Naive thymus-derived CD8-positive, alpha-beta T cell (primary cell): ENCODE results near the gene MT1X. TPM values are rescaled to one million over a fixed set of nuclear protein-coding genes. Genes with fewer than 3 reads are reported as not detected.

Experiments
- ATAC-seq, 2 donors: fragments of 150-1000 bp; cut with Tn5 transposase in 1 of 2; sonication (Bioruptor Pico), chemical (Tn5 transposase) in 1 of 2; 1 replicate in 1 of 2; 2 replicates in 1 of 2; pipeline ENCODE4 v1.10.0; 2021; ENCODE audit warnings: mild to moderate bottlenecking in 2 of 2, moderate library complexity in 2 of 2
- POLR2A ChIA-PET: fragments of 350-600 bp; sonication (Branson Sonifier 250); formaldehyde crosslinking; loops from one replicate; lab custom pipeline; 2021; ENCODE audit warnings: antibody characterized with exemption; lab: Charles Lee
- DNase-seq, 10 donors: peaks; one replicate each; pipeline versions ENCODE4 v3.0.0 to v3.0.0-alpha.2; 2020 to 2022
- H3K27ac Mint-ChIP-seq, 10 donors: one replicate each; pipeline ENCODE4 v1.8.0; 2020 to 2022; ENCODE audit warnings: mild to moderate bottlenecking in 10 of 10, mixed read lengths in 10 of 10, moderate library complexity in 4 of 10, inconsistent platforms in 1 of 10
- H3K27me3 Mint-ChIP-seq, 5 donors: one replicate each; pipeline ENCODE4 v1.8.0; 2021 to 2022; ENCODE audit warnings: mixed read lengths in 5 of 5
- H3K36me3 Mint-ChIP-seq, 3 donors: one replicate each; pipeline ENCODE4 v1.8.0; 2020 to 2022; ENCODE audit warnings: mixed read lengths in 3 of 3, mild to moderate bottlenecking in 2 of 3, inconsistent platforms in 1 of 3
- H3K4me1 Mint-ChIP-seq, 4 donors: one replicate each; pipeline ENCODE4 v1.8.0; 2021 to 2022; ENCODE audit warnings: mixed read lengths in 4 of 4
- H3K4me3 Mint-ChIP-seq, 10 donors: one replicate each; pipeline ENCODE4 v1.8.0; 2020 to 2022; ENCODE audit warnings: mild to moderate bottlenecking in 10 of 10, mixed read lengths in 10 of 10, moderate library complexity in 6 of 10, inconsistent platforms in 1 of 10
- H3K9me3 Mint-ChIP-seq, 9 donors: one replicate each; pipeline ENCODE4 v1.8.0; 2020 to 2022; ENCODE audit warnings: mixed read lengths in 9 of 9, mild to moderate bottlenecking in 3 of 9, inconsistent platforms in 1 of 9, moderate library complexity in 1 of 9
- polyA plus RNA-seq, 3 donors: library from polyadenylated mRNA; unstranded; fragments of 300-500 nt; fragmentation: Illumina TruSeq; gene quantifications; one replicate each; pipeline ENCODE4 v1.2.3, GENCODE V29; 2021
- total RNA-seq, 8 experiments: library from RNA in 2 of 8; stranded (reverse) in 2 of 8; gene quantifications; one replicate each; pipeline ENCODE4 v1.2.3 and lab custom pipeline; 2021 to 2026

Gene MT1X
- total and polyA plus RNA-seq, 5 experiments from 2014 or later = 27.6 to 201 (median 185) TPM

GRCh38 chr16:56643080-56643778 lies 39.0 kb upstream of the MT1X start:
- DNase-seq (peak; percentile 53 to 85 (median 64)), ATAC-seq (peak; percentile 98 to 100)
- no peaks in the 10 kb centered on the region for H3K36me3 Mint-ChIP-seq
- peaks cover 16 to 31% (median 19%) of the 10 kb centered on the region in 4 donors for H3K4me1 Mint-ChIP-seq
- H3K27ac Mint-ChIP-seq = peak overlapping the region in 9 of 10 donors; percentile 37 to 80 (median 72)
- peak overlapping the region; percentile 72 to 86 (median 80) for H3K4me3 Mint-ChIP-seq
- H3K27me3 Mint-ChIP-seq = peaks cover 19 to 39% (median 28%) of the 10 kb centered on the region in 5 donors
- POLR2A ChIA-PET = interaction anchor here (0.7 to 3.9 kb wide), 14 partner anchors 10 to 124 kb away, joined by 3 to 23 read pairs (median 6); partner anchors contain the start of genes BBS2, MT1E, MT1F and MT1X
- H3K9me3 Mint-ChIP-seq = no peaks in the 10 kb centered on the region

GRCh38 chr16:56643833-56644232 lies 38.4 kb upstream of the MT1X start:
- Mint-ChIP-seq H3K27ac (peak overlapping the region in 6 of 10 donors; percentile 28 to 81 (median 58)), H3K4me1 (peaks cover 16 to 25% (median 19%) of the 10 kb centered on the region in 4 donors), H3K36me3 (no peaks in the 10 kb centered on the region), H3K4me3 (peak overlapping the region; percentile 72 to 86 (median 80)), H3K9me3 (no peaks in the 10 kb centered on the region), H3K27me3 (peaks cover 16 to 35% (median 23%) of the 10 kb centered on the region in 5 donors)
- no peak for ATAC-seq
- POLR2A ChIA-PET = interaction anchor here (0.9 to 3.9 kb wide), 12 partner anchors 9 to 66 kb away, joined by 3 to 23 read pairs (median 6); partner anchors contain the start of genes MT1E, MT1F, MT1X and MT2A
- DNase-seq = no peak

DNA sequence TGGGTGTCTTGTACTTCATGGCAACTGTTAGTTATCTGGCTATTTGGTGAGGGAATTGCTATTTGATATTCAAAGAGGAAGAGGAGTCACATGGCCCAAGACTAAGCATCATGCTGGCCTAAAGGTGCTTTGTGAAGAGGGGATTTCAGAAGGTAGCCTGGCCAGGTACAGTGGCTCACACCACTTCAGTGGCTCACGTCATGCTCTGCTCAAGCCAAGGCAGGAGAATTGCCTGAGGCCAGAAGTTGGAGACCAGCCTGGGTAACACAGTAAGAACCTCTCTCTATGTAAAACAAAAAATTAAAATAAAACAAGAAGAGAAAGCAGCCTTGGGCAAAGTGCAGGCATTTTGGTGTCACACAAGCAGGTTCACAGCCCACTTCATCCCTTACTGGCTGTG lies 37.0 kb upstream of the MT1X start:
- POLR2A ChIA-PET = interaction anchor here (1.8 kb wide), 1 partner anchor 14 kb away, joined by 4 read pairs; no protein-coding TSS in a partner anchor
- Mint-ChIP-seq H3K4me3 (no peak overlapping the region), H3K36me3 (no peaks in the 10 kb centered on the region), H3K9me3 (no peaks in the 10 kb centered on the region), H3K27ac (no peak overlapping the region), H3K4me1 (peaks cover 16 to 24% (median 19%) of the 10 kb centered on the region in 4 donors), H3K27me3 (peaks cover 6 to 25% (median 16%) of the 10 kb centered on the region in 5 donors)
- DNase-seq (no peak), ATAC-seq (no peak)

GRCh38 chr16:56645838-56646237 lies 36.4 kb upstream of the MT1X start:
- Mint-ChIP-seq H3K4me3 (no peak overlapping the region), H3K9me3 (no peaks in the 10 kb centered on the region), H3K4me1 (peaks cover 16 to 24% (median 19%) of the 10 kb centered on the region in 4 donors), H3K36me3 (no peaks in the 10 kb centered on the region), H3K27me3 (peaks cover 3 to 22% (median 13%) of the 10 kb centered on the region in 5 donors), H3K27ac (no peak overlapping the region)
- no peak for DNase-seq
- POLR2A ChIA-PET = interaction anchor here (0.6 to 1.8 kb wide), 4 partner anchors 9 to 50 kb away, joined by 3 to 5 read pairs (median 4); no protein-coding TSS in a partner anchor
- ATAC-seq = no peak

DNA sequence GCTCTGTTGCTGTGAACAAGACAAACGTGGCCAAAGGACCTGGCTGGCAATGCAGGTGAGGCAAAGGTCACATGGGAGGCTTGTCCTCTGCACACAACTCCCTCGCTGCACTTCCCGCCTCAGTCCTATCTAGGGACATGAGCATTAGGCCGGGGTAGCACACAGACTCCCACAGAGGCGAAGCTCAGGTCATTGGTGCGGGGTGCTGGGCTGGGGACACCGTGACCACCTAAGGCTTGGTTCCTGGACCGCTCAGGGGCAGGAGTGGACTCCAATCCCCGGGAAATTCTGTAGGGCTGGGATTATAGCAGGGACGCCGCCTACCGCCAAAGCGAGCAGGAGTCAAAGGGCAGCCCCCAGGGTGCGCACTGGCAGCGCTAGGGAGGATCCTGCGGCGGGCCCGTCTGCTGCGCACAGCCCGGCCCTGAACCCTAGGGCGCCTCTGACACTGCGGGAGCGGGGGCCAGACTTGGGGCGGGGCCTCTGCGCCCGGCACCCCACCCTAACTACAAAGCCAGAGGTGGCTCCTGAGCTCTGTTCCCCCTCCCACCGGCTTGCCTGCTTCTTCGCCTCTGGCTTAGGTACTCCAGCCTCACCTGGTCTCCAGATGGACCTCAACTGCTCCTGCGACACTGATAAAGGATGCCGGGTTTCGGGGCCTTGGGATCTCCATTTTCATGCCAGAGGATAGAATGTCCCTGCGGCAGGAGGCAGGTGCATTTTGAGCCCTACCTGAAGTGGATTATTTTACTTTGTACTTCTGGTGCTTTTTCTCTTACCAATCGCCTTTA lies 34.4 kb upstream of the MT1X start:
- Mint-ChIP-seq H3K27me3 (peaks cover 4 to 18% (median 14%) of the 10 kb centered on the region in 5 donors), H3K4me3 (no peak overlapping the region), H3K36me3 (no peaks in the 10 kb centered on the region), H3K9me3 (no peaks in the 10 kb centered on the region), H3K27ac (no peak overlapping the region), H3K4me1 (peaks cover 12 to 18% (median 15%) of the 10 kb centered on the region in 4 donors)
- no peak for ATAC-seq
- no peak for DNase-seq
- POLR2A ChIA-PET = interaction anchor here (0.7 to 1.7 kb wide), 2 partner anchors 10 to 32 kb away, joined by 3 to 4 read pairs; partner anchors contain the start of gene MT1F

DNA sequence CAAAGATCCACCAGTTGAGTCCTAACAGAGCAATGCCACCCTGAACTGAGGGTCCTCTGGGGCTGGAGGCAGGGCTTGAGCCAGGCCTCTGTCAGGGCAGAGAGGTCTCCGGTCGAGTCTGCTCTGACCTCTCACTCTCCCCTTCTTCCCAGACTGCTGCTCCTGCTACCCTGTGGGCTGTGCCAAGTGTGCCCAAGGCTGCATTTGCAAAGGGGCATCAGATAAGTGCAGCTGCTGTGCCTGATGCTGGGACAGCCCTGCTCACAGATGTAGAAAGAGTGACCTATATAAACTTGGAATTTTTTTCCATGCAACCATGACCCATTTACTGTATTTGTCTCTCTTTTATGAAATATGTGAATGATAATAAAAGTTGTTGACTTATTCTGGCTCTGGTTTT lies 33.0 kb upstream of the MT1X start:
- POLR2A ChIA-PET = no interaction called here
- no peak for ATAC-seq
- Mint-ChIP-seq H3K4me1 (peaks cover under 1 to 4% (median 2%) of the 10 kb centered on the region in 4 donors), H3K9me3 (no peaks in the 10 kb centered on the region), H3K36me3 (no peaks in the 10 kb centered on the region), H3K27me3 (peaks cover 5 to 20% (median 14%) of the 10 kb centered on the region in 5 donors), H3K4me3 (no peak overlapping the region), H3K27ac (no peak overlapping the region)
- no peak for DNase-seq

DNA sequence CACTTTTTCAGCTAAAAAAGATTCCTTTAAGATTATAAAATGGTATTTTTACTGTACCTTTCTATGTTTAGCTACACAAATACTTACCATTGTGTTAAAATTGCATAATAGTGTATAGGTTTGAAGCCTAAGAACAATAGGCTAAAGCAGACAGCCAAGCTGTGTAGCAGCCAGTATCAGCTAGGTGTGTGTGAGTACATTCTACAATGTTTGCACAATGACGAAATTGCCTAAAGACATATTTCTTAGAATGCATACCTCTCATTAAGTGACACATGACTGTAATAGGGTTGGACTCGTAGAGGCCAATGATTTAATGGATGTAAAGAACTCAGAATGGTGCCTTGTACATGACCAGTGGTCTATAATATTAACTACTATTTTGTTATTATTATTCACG lies 32.5 kb upstream of the MT1X start:
- ATAC-seq (no peak), DNase-seq (no peak)
- Mint-ChIP-seq H3K36me3 (no peaks in the 10 kb centered on the region), H3K27ac (no peak overlapping the region), H3K9me3 (no peaks in the 10 kb centered on the region), H3K4me3 (no peak overlapping the region), H3K27me3 (peaks cover 5 to 21% (median 14%) of the 10 kb centered on the region in 5 donors), H3K4me1 (no peaks in the 10 kb centered on the region)
- POLR2A ChIA-PET = no interaction called here

DNA sequence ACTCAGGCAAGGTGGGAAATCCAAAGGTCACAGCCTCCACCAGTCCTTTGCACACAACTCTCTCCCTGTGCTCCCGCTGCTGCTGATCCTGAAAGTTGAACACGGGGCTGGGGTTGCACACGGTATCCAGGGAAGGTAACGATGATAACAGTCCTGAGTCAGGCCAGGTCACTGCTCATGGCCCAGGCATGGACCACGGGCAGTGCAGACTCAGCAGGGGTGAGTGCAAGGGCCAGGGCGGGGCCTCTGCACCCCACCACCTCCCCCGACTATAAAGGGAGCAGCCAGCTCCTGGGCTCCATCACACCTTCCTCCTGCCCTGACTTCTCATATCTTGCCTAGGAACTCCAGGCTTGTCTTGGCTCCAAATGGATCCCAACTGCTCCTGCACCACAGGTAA lies 30.7 kb upstream of the MT1X start, which contains the start of gene MT1B:
Gene MT1B, plus strand, starts transcription at position 301 of the 400 bp plus-strand sequence. Its CDS starts 68 bp downstream, at position 369.
- no peaks in the 10 kb centered on the region for H3K36me3 Mint-ChIP-seq
- no peak within 1 kb of the TSS for H3K27ac Mint-ChIP-seq
- no peaks in the 10 kb centered on the region for H3K4me1 Mint-ChIP-seq
- ATAC-seq (no peak), DNase-seq (no peak)
- no peak within 1 kb of the TSS for H3K4me3 Mint-ChIP-seq
- POLR2A ChIA-PET = interaction anchor here (2.2 kb wide), 1 partner anchor 8 kb away, joined by 8 read pairs; no protein-coding TSS in a partner anchor
- peaks cover 3 to 21% (median 8%) of the 10 kb centered on the region in 5 donors for H3K27me3 Mint-ChIP-seq
- H3K9me3 Mint-ChIP-seq = no peaks in the 10 kb centered on the region

GRCh38 chr16:56652600-56652999 lies 29.7 kb upstream of the MT1X start:
- Mint-ChIP-seq H3K36me3 (no peaks in the 10 kb centered on the region), H3K9me3 (no peaks in the 10 kb centered on the region), H3K4me3 (no peak overlapping the region), H3K27ac (no peak overlapping the region), H3K27me3 (peaks cover 2 to 21% (median 6%) of the 10 kb centered on the region in 5 donors), H3K4me1 (peaks cover 0 to 6% (median 2%) of the 10 kb centered on the region in 4 donors)
- ATAC-seq = no peak
- no peak for DNase-seq
- POLR2A ChIA-PET = interaction anchor here (2.2 kb wide), 1 partner anchor 9 kb away, joined by 8 read pairs; no protein-coding TSS in a partner anchor

GRCh38 chr16:56653218-56653617 lies 29.1 kb upstream of the MT1X start:
- DNase-seq = no peak
- ATAC-seq = no peak
- H3K27ac Mint-ChIP-seq = no peak overlapping the region
- POLR2A ChIA-PET = interaction anchor here (1.4 to 2.2 kb wide), 2 partner anchors 9 kb away, joined by 4 to 8 read pairs; no protein-coding TSS in a partner anchor
- no peaks in the 10 kb centered on the region for H3K9me3 Mint-ChIP-seq
- peaks cover 2 to 21% (median 6%) of the 10 kb centered on the region in 5 donors for H3K27me3 Mint-ChIP-seq
- H3K4me1 Mint-ChIP-seq = peaks cover 6 to 10% (median 7%) of the 10 kb centered on the region in 4 donors
- H3K4me3 Mint-ChIP-seq = no peak overlapping the region
- no peaks in the 10 kb centered on the region for H3K36me3 Mint-ChIP-seq

DNA sequence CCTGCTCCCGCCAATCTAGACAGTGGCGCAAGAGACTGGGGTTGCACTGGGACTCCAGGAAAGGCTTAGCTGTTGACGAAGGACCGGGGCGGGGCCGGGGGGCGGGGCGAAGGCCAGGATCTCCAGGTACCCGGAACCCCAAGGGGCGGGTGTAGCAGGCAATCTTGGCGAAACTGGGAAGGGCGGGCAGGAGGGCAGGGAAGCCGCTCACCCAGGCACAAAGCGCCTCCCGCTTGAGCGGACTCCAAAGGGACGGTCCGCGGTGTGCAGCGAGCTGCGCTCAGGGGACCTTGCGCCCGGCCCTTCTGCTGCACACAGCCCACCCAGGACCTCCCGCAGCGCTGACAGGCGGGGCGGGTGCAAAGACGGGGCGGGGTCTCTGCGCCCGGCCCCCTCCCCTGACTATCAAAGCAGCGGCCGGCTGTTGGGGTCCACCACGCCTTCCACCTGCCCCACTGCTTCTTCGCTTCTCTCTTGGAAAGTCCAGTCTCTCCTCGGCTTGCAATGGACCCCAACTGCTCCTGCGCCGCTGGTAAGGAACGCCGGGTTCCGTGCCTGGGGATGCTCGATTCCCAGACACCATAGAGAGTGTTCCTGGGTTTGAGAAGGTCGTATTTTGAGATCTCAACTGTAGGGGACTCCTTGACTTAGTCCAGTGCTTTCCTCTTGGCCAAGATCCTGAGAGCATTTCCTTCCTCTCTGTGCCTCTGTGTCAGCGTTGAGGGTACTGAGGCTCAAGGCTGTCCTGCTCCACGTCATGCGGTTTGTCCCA lies 24.5 kb upstream of the MT1X start, which contains the start of gene MT1F:
Gene MT1F, plus strand, starts transcription at position 405 of the 772 bp plus-strand sequence. Its CDS starts 100 bp downstream, at position 505.
- DNase-seq (peak; percentile 43 to 80 (median 68)), ATAC-seq (peak; percentile 80 to 83)
- Mint-ChIP-seq H3K9me3 (no peaks in the 10 kb centered on the region), H3K4me1 (peaks cover 23 to 46% (median 38%) of the 10 kb centered on the region in 4 donors), H3K27me3 (peaks cover 0 to 8% (median 2%) of the 10 kb centered on the region in 5 donors), H3K27ac (peak within 1 kb of the TSS; percentile 87 to 98 (median 97)), H3K4me3 (peak within 1 kb of the TSS; percentile 92 to 99 (median 97)), H3K36me3 (peaks cover 0 to 3% (median 0%) of the 10 kb centered on the region in 3 donors)
- POLR2A ChIA-PET = interaction anchor here (0.6 to 2.4 kb wide), 10 partner anchors 10 to 54 kb away, joined by 3 to 12 read pairs (median 5); partner anchors contain the start of genes MT1X and MT2A
